HG03025 (cell line): ENCODE measurements around the gene CCDC17.

Source experiments
- ATAC-seq: cut with Tn5 transposase; IDR thresholded peaks from one replicate; pipeline ENCODE4 v1.9.1; 2021; ENCODE audit warnings: mild to moderate bottlenecking, moderate library complexity; ENCODE audit not compliant: unreplicated experiment, low FRiP score

The CCDC17 gene

GRCh38 chr1:45623972-45624371, at the start of gene CCDC17:
Gene CCDC17, minus strand, starts transcription at chr1:45624054. Its CDS starts 145 bp downstream, at chr1:45623909.
- no peak for ATAC-seq

- no peak for ATAC-seq
Measured at GRCh38 chr1:45669859-45670655, 46.2 kb upstream of the CCDC17 start.

DNA sequence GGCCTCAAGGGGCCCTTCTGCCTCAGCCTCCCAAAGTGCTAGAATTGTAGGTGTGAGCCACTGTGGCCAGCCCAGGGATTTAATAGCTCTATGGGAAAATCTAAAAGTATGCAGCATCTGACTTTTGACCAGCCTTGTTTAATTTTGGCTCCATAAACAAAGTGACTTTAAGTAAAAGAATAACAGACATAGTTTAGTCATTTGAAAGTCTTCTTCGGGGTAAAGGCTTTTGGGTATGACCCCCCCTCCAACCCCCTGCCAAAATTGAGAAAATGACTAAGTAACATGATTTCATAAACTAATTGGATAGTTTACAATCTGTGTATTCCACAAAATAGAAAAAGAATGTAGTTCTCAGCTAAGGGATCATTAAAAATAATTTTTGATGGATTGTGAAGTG, 45.5 kb upstream of the CCDC17 start:
- ATAC-seq = no peak

DNA sequence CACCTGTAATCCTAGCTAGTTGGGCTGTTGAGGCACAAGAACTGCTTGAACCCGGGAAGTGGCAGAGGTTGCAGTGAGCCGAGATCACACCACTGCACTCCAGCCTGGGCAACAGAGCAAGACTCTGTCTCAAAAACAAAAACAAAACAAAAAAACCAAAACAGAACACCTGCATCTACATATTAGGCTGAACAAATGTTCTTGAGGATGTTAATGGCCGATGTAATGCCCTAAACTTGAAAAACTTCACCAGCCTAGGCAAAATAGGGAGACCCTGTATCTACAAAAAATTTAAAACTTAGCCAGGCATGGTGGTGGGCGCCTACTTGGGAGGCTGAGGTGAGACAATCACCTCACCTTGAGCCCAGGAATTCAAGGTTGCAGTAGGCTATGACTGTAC, 44.7 kb upstream of the CCDC17 start:
- no peak for ATAC-seq

- no peak for ATAC-seq
Measured at GRCh38 chr1:45667321-45668111, 43.7 kb upstream of the CCDC17 start.

DNA sequence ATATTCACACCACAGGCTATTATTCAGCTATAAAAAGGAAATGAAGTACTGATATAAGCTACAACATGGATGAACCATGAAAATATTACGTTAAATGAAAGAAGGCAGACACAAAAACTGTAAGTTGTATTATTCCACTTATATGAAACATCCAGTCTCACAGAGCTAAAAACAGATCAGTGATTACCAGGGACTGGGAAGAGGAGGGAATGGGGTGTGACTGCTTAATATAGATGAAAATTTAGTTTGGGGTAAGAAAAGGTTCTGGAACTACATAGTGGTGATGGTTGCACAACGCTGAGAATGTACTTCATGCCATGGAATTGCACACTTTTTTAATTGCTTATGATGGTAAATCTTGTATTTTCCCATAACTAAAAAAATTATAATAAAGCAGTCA, 43.0 kb upstream of the CCDC17 start:
- no peak for ATAC-seq

GRCh38 chr1:45660336-45660735, 36.5 kb upstream of the CCDC17 start:
- ATAC-seq = no peak

GRCh38 chr1:45659222-45659621, 35.4 kb upstream of the CCDC17 start:
- no peak for ATAC-seq

DNA sequence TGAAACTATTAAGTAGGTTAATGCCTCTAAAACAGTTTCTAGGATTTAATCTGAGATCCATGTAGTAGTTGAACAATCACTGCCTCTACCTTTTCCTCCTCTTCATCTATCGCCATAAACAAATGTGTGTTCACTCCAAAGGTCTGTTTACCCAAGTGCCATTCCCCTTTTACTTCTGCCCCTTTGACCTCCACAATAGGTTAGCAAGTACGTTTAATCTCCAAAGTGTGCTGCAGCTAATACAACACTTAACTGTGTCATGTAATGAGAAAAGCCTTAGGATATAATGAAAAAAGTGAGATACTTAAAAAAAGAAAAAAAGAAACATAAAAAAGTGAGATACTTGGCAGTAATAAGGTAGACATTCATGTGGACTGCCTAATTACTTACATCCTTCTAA, 34.3 kb upstream of the CCDC17 start:
- no peak for ATAC-seq

DNA sequence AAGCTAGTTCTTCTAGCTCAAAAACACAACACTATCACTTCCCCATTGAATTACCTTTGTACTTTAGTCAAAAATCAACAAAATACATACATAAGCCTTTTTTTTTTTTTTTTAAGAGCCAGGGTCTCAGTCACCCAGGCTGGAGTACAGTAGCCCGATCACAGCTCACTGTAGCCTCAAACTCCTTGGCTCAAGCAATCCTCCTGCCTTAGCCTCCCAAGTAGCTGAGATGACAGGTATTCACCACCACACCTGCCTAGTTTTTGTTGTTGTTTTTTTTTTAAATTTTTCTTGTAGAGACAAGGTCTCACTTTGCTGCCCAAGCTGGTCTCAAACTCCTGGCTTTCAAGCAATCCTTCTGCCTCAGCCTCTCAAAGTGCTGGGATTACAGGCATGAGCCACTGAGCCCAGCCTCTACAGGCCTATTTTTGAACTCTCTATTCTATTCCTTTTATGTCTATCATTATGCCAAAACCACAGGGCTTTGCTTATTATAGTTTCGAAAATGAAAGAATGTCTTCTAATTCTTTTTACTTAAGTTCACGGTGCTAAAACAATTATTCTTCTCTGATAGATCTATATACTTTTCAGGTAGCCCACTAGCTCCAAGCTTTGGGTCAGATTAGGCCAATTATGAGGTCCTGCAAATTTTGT, 32.8 kb upstream of the CCDC17 start:
- ATAC-seq = no peak

- no peak for ATAC-seq
Measured at GRCh38 chr1:45654540-45655280, 30.9 kb upstream of the CCDC17 start.

- no peak for ATAC-seq
Measured at GRCh38 chr1:45647248-45648021, 23.6 kb upstream of the CCDC17 start.

GRCh38 chr1:45644661-45645060, 20.8 kb upstream of the CCDC17 start:
- no peak for ATAC-seq

GRCh38 chr1:45643978-45644377, 20.1 kb upstream of the CCDC17 start:
- no peak for ATAC-seq

GRCh38 chr1:45643321-45643720, 19.5 kb upstream of the CCDC17 start:
- no peak for ATAC-seq

- no peak for ATAC-seq
Measured at GRCh38 chr1:45640293-45640692, 16.4 kb upstream of the CCDC17 start.

DNA sequence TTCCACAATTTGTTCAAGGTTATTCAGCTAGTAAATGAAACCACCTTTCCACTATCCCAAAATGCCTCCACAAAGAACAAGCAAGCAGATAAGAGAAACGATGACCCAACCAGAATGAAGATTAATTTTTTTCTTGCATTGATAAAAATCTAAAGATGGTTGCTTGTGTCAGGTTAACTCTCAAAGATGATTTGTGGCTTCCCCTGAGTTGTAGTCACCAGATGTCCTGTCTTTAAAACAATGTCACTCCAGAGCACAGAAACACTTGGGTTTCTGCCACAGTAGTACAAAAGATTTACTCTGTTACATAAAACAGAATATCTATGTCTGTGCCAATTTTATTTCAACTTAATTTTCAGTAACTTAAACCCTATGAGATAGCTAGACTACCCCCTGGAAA, 11.4 kb upstream of the CCDC17 start:
- no peak for ATAC-seq

GRCh38 chr1:45630429-45630828, 6.6 kb upstream of the CCDC17 start:
- ATAC-seq = no peak

GRCh38 chr1:45629035-45629434, 5.2 kb upstream of the CCDC17 start:
- ATAC-seq = no peak
